ENCODE measurements around the gene THBD. TPM values are rescaled to one million over a fixed set of nuclear protein-coding genes. Genes with fewer than 3 reads are reported as not detected.

The THBD gene
- total RNA-seq, 1 donor, result 0.36 TPM

- Histone ChIP-seq H3K4me1 (ENCODE audit: insufficient read depth, low read length) (peaks cover 16% of the 10 kb centered on the region), H3K27me3 (ENCODE audit: insufficient read depth, low read length) (no peaks in the 10 kb centered on the region), H2AFZ (ENCODE audit: low read length) (no peak overlapping the region), H3K36me3 (ENCODE audit: insufficient read depth, low read length) (no peaks in the 10 kb centered on the region), H3K4me2 (ENCODE audit: insufficient read depth, low read length) (no peak overlapping the region), H3K9me3 (ENCODE audit: low read depth, low read length) (no peaks in the 10 kb centered on the region), H3K27ac (ENCODE audit: low read depth, low read length) (no peak overlapping the region), H4K20me1 (ENCODE audit: insufficient read depth, low read length) (no peaks in the 10 kb centered on the region), H3K79me2 (ENCODE audit: insufficient read depth, low read length) (no peaks in the 10 kb centered on the region), H3K4me3 (ENCODE audit: insufficient read depth, low read length) (no peak overlapping the region)
- no peak for DNase-seq (ENCODE audit: insufficient read length, low spot score, missing footprints)
- TF ChIP-seq CTCF (IDR thresholded peaks at IDR 0.05; ENCODE audit: extremely low read depth, low read depth, low read length), result no peak
Measured at GRCh38 chr20:23059001-23059400, 9.5 kb upstream of the THBD start.

GRCh38 chr20:23058240-23058639 is 8.8 kb upstream of the THBD start:
- no peak for DNase-seq (ENCODE audit: insufficient read length, low spot score, missing footprints)
- H3K27me3 ChIP-seq (ENCODE audit: insufficient read depth, low read length), result peaks cover under 1% of the 10 kb centered on the region
- H4K20me1 ChIP-seq (ENCODE audit: insufficient read depth, low read length), result no peaks in the 10 kb centered on the region
- no peaks in the 10 kb centered on the region for H3K36me3 ChIP-seq (ENCODE audit: insufficient read depth, low read length)
- H2AFZ ChIP-seq (ENCODE audit: low read length), result no peak overlapping the region
- no peaks in the 10 kb centered on the region for H3K9me3 ChIP-seq (ENCODE audit: low read depth, low read length)
- TF ChIP-seq CTCF (IDR thresholded peaks at IDR 0.05; ENCODE audit: extremely low read depth, low read depth, low read length), result peak; percentile 26
- H3K4me2 ChIP-seq (ENCODE audit: insufficient read depth, low read length), result no peak overlapping the region
- H3K27ac ChIP-seq (ENCODE audit: low read depth, low read length), result no peak overlapping the region
- H3K4me3 ChIP-seq (ENCODE audit: insufficient read depth, low read length), result no peak overlapping the region
- H3K4me1 ChIP-seq (ENCODE audit: insufficient read depth, low read length), result peaks cover 16% of the 10 kb centered on the region
- H3K79me2 ChIP-seq (ENCODE audit: insufficient read depth, low read length), result no peaks in the 10 kb centered on the region

GRCh38 chr20:23052904-23053303 is 3.4 kb upstream of the THBD start:
- TF ChIP-seq CTCF (IDR thresholded peaks at IDR 0.05; ENCODE audit: extremely low read depth, low read depth, low read length), result no peak
- H2AFZ ChIP-seq (ENCODE audit: low read length), result no peak overlapping the region

GRCh38 chr20:23050847-23051627 is 1.6 kb upstream of the THBD start:
- Histone ChIP-seq H3K36me3 (ENCODE audit: insufficient read depth, low read length) (no peaks in the 10 kb centered on the region), H3K4me3 (ENCODE audit: insufficient read depth, low read length) (peak overlapping the region; percentile 75), H3K4me1 (ENCODE audit: insufficient read depth, low read length) (peaks cover 13% of the 10 kb centered on the region), H3K9me3 (ENCODE audit: low read depth, low read length) (no peaks in the 10 kb centered on the region), H4K20me1 (ENCODE audit: insufficient read depth, low read length) (no peaks in the 10 kb centered on the region), H3K79me2 (ENCODE audit: insufficient read depth, low read length) (no peaks in the 10 kb centered on the region), H2AFZ (ENCODE audit: low read length) (peak overlapping the region; percentile 94), H3K27me3 (ENCODE audit: insufficient read depth, low read length) (peaks cover 22% of the 10 kb centered on the region), H3K4me2 (ENCODE audit: insufficient read depth, low read length) (peak overlapping the region; percentile 80), H3K27ac (ENCODE audit: low read depth, low read length) (peak overlapping the region; percentile 41)
- peak; percentile 90 for DNase-seq (ENCODE audit: insufficient read length, low spot score, missing footprints)
- TF ChIP-seq CTCF (IDR thresholded peaks at IDR 0.05; ENCODE audit: extremely low read depth, low read depth, low read length), result peak; percentile 75

More at GRCh38 chr20:23052904-23053303, 3.4 kb upstream of the THBD start:
- Histone ChIP-seq H3K27me3 (ENCODE audit: insufficient read depth, low read length) (peaks cover 13% of the 10 kb centered on the region), H3K4me3 (ENCODE audit: insufficient read depth, low read length) (no peak overlapping the region), H3K4me1 (ENCODE audit: insufficient read depth, low read length) (peaks cover 13% of the 10 kb centered on the region), H3K79me2 (ENCODE audit: insufficient read depth, low read length) (no peaks in the 10 kb centered on the region), H3K4me2 (ENCODE audit: insufficient read depth, low read length) (no peak overlapping the region), H4K20me1 (ENCODE audit: insufficient read depth, low read length) (no peaks in the 10 kb centered on the region), H3K9me3 (ENCODE audit: low read depth, low read length) (no peaks in the 10 kb centered on the region), H3K27ac (ENCODE audit: low read depth, low read length) (no peak overlapping the region), H3K36me3 (ENCODE audit: insufficient read depth, low read length) (no peaks in the 10 kb centered on the region)
- DNase-seq (ENCODE audit: insufficient read length, low spot score, missing footprints), result no peak
